Activated naive CD4-positive, alpha-beta T cell treated with anti-CD3 and anti-CD28 coated beads, Interleukin-2, amount 10 ng/mL, durations not matched to agents 7 days and 5 days (primary cell): ENCODE measurements around the gene ACVR1C.
A peak's percentile ranks its signal among the peaks of the same experiment; 100 is the strongest.

Source experiments
- CTCF ChIA-PET: fragments of 350-600 bp; sonication (Branson Sonifier 250); formaldehyde crosslinking; loops from one replicate; lab custom pipeline; 2021; ENCODE audit warnings: antibody characterized with exemption; lab: Charles Lee
- DNase-seq: peaks from one replicate; pipeline ENCODE4 v3.0.0-alpha.2; 2020
- H3K27ac Mint-ChIP-seq: one replicate; pipeline ENCODE4 v1.8.0; 2021; ENCODE audit warnings: mild to moderate bottlenecking, moderate library complexity, mixed read lengths
- H3K27me3 Mint-ChIP-seq: one replicate; pipeline ENCODE4 v1.8.0; 2021; ENCODE audit warnings: mild to moderate bottlenecking, mixed read lengths
- H3K36me3 Mint-ChIP-seq: one replicate; pipeline ENCODE4 v1.8.0; 2021; ENCODE audit warnings: mixed read lengths
- H3K4me1 Mint-ChIP-seq: one replicate; pipeline ENCODE4 v1.8.0; 2021; ENCODE audit warnings: mixed read lengths
- H3K4me3 Mint-ChIP-seq: one replicate; pipeline ENCODE4 v1.8.0; 2021; ENCODE audit warnings: mild to moderate bottlenecking, moderate library complexity, mixed read lengths
- H3K9me3 Mint-ChIP-seq: one replicate; pipeline ENCODE4 v1.8.0; 2021; ENCODE audit warnings: mixed read lengths

Gene ACVR1C

DNA sequence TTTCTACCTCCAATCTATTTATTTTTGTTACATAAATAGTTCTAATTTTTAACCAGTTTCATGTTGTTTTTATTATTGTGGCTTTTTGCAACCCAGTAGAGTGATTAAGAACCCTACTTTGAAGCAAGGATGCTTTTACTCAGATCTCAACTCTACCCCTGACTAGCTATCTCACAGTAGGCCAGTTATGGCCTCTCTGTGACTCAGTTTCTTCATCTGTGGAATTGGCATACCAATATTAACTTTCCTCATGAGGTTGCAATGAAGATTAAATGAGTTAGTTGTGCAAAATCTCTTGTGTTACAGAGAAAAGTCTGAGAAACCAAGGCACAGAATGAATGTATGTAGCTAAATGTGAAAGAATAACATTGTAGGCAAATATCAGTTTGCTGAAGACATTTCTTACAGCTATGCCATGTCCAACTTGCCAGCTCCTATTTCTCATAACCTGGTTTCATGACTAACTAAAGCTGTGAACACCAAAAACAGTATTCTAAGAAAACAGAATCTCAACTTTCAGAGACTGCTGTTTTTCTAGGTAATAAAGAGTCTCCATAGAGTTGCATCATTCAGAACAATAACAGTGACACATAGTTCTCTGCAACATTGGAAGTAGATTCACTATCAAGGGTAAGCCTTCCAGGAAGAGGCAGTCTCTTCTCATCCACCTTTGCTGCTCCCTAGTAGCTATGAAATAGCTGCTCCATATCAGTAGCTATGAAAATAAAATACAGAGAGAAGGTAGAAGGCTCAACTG lies 151.5 kb downstream of the ACVR1C start:
- peaks cover 33% of the 10 kb centered on the region for H3K36me3 Mint-ChIP-seq
- DNase-seq = no peak
- no peaks in the 10 kb centered on the region for H3K27me3 Mint-ChIP-seq
- peak overlapping the region; percentile 93 for H3K27ac Mint-ChIP-seq
- peaks cover 8% of the 10 kb centered on the region for H3K9me3 Mint-ChIP-seq
- CTCF ChIA-PET = interaction anchor here (0.7 to 2.9 kb wide), 8 partner anchors 10 to 150 kb away, joined by 3 to 14 read pairs (median 4); partner anchors contain the start of gene CYTIP
- H3K4me3 Mint-ChIP-seq = peak overlapping the region; percentile 49
- peaks cover 95% of the 10 kb centered on the region for H3K4me1 Mint-ChIP-seq
